GM21576 (cell line): ENCODE data around the gene SPACDR.

ENCODE experiments used
- ATAC-seq: cut with Tn5 transposase; IDR thresholded peaks from one replicate; pipeline ENCODE4 v1.9.1; 2021; ENCODE audit warnings: mild to moderate bottlenecking, moderate library complexity; ENCODE audit not compliant: unreplicated experiment

The SPACDR gene

DNA sequence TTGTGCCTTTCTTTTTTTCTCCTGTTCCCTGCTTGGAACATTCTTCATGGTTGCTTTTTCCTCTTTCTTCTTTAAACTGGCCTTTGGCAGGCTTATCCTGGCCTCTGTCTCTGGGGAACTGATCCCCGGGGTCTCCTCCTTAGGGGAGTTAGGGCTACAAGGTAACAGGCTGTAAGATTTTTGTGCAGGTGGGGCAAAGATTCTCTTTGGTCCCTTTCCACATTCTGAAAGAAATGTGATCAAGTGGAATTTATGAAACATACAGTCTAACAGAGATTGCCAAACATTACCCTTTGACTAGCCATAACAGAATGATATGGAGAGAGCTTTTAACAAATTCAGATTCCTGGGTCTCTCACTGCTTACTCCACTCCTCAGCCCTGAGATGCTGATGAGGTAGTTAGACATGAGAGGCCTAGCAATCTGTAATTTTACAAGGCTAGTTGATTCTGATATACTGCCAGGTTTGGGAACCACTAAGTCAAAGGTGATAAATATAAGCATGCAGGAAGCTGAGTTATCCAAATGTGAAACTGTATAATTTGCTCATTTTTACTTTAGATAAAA is 44.3 kb downstream of the SPACDR start:
- ATAC-seq, result no peak

DNA sequence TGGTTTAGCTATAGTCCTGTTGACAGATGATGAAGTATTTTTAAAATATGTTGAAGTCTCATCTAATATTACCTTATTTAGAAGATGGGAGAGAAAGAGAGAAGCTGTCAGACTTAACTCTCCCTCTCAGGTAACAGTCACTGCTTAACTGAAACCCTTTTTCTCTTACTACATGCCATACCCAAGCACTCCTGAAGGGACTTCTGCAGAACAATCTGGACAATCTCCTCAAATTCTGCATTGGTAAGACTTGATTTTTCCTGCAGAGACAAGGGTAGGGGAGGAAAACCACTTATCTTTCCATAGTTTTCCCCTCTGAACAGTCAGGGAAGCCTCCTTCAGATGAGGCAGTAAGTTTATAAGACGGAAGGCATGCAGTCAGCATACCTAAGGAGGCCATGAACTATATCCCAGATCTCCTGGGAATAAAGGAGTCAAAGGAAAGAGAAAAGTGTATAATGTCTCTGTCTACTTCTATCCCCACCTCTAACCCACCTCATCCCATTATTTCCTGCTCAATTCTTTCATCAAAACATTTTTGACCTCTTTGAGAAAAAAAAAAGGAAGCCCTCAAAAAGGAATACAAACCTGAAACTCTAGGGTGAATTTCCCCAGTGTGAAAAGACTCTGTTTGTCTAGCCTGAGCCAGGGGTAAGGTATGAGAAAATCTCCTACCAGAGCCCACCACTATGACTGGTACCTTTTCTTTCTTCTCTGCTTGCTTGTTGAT is 45.0 kb downstream of the SPACDR start:
- no peak for ATAC-seq

DNA sequence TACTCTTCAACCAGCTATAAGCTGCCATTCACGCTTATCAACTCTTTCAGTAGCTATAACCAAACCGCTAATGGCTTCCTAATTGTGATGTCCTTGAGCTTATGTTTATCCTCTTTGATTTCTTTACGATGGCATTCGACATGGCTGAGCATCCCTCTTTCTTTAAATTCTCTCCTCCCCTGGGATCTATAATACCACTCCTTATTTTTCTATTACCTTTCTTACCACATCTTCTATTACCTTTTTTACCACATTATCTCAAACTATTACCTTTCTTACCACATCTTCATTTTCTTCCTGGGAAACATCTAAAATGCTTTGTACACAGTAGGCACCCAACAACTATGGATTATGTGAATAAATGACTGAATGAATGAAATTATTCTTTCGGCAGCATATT is 48.6 kb downstream of the SPACDR start:
- ATAC-seq, result no peak

DNA sequence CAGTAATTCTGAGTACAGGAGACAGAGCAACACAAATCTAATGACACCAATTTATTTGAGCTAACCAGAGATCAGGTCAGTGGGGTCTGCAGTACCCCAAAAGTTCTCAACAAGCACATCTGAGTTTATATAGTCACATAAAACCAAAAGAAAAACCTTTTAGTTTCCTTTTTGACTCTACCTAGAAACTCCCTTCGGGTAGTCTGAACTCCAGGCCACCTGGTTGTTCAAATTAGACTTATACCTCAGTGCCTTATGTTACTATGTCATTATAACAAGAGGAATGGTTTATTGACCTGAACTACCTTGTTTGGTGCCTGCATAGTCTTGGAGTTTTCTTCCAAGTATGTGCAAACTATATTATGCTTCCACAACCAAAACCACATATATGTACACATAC is 50.2 kb downstream of the SPACDR start:
- ATAC-seq, result no peak

DNA sequence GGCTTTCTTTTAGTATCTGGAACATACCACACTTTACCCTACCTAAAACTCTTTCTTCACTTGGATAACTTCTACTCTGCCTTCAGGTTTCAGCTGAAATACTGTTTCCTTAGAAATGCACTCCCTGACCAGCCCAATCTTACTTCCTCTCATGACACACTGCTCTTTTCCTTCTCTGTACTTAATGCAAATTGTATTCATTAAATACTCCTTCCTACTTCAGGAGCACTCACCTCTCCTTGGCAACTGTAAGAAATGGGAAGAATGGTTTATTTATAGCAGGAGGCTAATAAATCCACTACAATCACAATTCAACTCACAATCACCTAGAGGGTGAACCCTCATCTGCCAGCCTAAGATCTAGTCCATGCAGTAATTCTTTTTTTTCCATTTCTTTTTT is 50.7 kb downstream of the SPACDR start:
- no peak for ATAC-seq

DNA sequence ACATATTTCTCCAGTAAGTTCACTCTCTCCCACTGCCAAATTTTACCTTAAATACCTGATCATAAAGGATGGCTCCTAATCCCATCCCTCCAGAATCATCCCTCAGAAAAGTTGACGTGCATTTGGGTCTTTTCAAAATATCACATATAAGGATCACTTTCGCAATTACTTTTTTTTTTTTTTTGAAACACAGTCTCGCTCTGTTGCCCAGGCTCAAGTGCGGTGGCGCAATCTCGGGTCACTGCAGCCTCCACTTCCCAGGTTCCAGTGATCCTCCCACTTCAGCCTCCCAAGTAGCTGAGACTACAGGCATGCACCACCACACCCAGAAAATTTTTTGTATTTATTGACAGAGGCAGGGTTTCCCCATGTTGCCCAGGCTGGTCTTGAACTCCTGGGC is 53.0 kb downstream of the SPACDR start:
- ATAC-seq, result no peak

DNA sequence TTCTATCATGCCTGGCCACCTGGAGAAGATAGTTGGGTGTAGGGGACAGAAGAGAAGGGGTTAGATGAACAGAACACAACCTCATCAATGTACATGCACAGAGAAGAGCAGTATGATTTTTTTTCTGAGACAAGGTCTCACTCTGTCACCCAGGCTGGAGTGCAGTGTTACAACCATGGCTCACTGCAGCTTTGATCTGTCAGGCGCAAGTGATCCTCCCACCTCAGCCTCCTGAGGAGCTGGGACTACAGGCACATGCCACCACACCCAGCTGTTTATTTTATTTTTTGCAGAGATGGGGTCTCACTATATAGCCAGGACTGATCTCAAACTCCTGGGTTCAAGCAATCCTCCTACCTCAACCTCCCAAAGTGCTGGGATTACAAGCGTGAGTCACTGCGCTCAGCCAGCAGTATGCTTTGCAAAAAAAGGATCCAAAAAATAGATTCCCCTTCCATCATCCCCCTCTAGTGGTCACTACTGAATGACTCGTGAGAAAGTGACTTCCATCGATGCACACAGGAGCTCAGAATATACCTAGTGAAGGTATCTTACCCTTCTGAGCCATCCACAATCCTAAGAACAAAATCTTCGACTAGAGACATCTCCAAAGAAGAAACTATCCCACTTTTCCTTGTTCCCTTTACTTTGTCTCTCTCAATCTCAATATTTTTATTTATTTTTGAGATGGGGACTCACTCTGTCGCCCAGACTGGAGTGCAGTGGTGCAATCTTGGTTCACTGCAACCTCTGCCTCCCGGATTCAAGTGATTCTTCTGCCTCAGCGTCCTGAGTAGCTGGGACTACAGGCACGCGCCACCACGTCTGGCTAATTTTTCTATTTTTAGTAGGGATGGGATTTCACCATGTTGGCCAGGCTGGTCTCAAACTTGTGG is 56.5 kb downstream of the SPACDR start:
- ATAC-seq, result no peak

DNA sequence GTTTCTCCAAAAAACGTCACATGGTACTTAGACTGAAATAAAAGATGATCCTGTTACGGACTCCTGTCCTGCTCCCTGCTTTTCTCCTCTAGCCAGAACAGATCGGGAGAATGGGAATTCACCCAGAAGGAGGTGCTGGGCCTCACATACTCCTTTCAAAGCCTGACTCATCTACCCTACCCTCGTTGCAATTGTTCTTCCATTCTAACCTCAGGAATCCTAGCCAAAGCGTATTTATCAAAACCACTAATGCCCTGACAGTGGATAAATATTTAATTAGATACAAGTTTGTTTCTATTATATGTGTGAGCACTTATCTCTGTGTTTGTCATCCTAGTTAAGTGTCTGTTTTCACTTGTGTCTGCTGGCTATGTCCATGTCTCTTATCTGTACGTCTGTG is 57.3 kb downstream of the SPACDR start:
- ATAC-seq, result no peak
